ENCODE results near the gene RBPMS2.

The RBPMS2 gene

GRCh38 chr15:64731012-64731804 is 44.2 kb downstream of the RBPMS2 start:
- DNase-seq (ENCODE audit: low read depth), result peak; percentile 32

- no peak for DNase-seq (ENCODE audit: low read depth)
These were observed 45.2 kb downstream of the RBPMS2 start for GRCh38 chr15:64730151-64730550.

- DNase-seq (ENCODE audit: low read depth), result no peak
These were observed 55.2 kb downstream of the RBPMS2 start for GRCh38 chr15:64720188-64720587.

- no peak for DNase-seq (ENCODE audit: low read depth)
These were observed 57.5 kb downstream of the RBPMS2 start for GRCh38 chr15:64717735-64718495.

- no peak for DNase-seq (ENCODE audit: low read depth)
These were observed 58.3 kb downstream of the RBPMS2 start for GRCh38 chr15:64717130-64717529.

GRCh38 chr15:64716452-64716851 is 58.9 kb downstream of the RBPMS2 start:
- DNase-seq (ENCODE audit: low read depth), result no peak

- no peak for DNase-seq (ENCODE audit: low read depth)
These were observed 61.8 kb downstream of the RBPMS2 start for GRCh38 chr15:64713592-64713991.

GRCh38 chr15:64712353-64712752 is 63.0 kb downstream of the RBPMS2 start:
- DNase-seq (ENCODE audit: low read depth), result no peak

GRCh38 chr15:64710676-64711428 is 64.5 kb downstream of the RBPMS2 start:
- DNase-seq (ENCODE audit: low read depth), result no peak

- DNase-seq (ENCODE audit: low read depth), result no peak
These were observed 69.1 kb downstream of the RBPMS2 start for GRCh38 chr15:64706011-64706911.

- no peak for DNase-seq (ENCODE audit: low read depth)
These were observed 70.4 kb downstream of the RBPMS2 start for GRCh38 chr15:64705006-64705405.

- no peak for DNase-seq (ENCODE audit: low read depth)
These were observed 71.8 kb downstream of the RBPMS2 start for GRCh38 chr15:64703632-64703959.

- DNase-seq (ENCODE audit: low read depth), result peak; percentile 82
These were observed 72.4 kb downstream of the RBPMS2 start for GRCh38 chr15:64702816-64703631.

GRCh38 chr15:64701482-64702184 is 73.8 kb downstream of the RBPMS2 start:
- no peak for DNase-seq (ENCODE audit: low read depth)

- no peak for DNase-seq (ENCODE audit: low read depth)
These were observed 74.3 kb downstream of the RBPMS2 start for GRCh38 chr15:64701051-64701450.

GRCh38 chr15:64699751-64700388 is 75.5 kb downstream of the RBPMS2 start:
- DNase-seq (ENCODE audit: low read depth), result no peak

GRCh38 chr15:64698823-64699222 is 76.6 kb downstream of the RBPMS2 start:
- DNase-seq (ENCODE audit: low read depth), result no peak

- DNase-seq (ENCODE audit: low read depth), result no peak
These were observed 77.4 kb downstream of the RBPMS2 start for GRCh38 chr15:64697911-64698369.

GRCh38 chr15:64696481-64696880 is 78.9 kb downstream of the RBPMS2 start:
- DNase-seq (ENCODE audit: low read depth), result no peak

GRCh38 chr15:64695561-64695992 is 79.8 kb downstream of the RBPMS2 start:
- DNase-seq (ENCODE audit: low read depth), result no peak
